ENCODE results near the gene TRERF1. TPM values are rescaled to one million over a fixed set of nuclear protein-coding genes. Genes with fewer than 3 reads are reported as not detected.

Gene TRERF1
- total RNA-seq, 6 experiments from 2014 or later = 0.29 to 1.2 (median 0.60) TPM

DNA sequence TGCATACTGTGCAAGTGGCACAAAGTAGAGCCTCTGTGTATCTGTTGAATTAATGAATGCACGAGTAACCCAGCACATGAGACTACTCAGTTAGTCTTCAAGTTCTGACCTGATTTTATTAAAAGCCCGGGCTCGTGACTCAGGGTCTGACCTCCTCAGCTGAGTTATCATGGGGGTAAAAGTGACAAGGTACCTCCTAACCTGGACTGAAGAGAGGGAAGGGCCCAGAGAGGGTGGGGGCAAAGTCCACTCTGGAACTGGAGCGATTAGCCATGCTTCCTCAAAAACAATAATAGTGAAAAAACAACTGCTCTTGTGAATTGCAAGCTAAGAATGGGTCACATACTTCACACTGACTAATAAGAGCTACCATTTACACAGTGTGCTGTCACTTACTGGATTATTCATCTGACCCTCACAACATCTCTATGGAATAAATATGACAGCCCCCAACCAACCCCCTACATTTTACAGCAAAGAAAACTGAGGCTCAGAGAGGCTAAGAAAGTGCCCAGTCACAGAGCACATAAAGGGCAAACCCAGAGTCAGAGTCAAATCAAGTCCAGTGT lies 26.7 kb downstream of the TRERF1 start:
- Histone ChIP-seq H3K27me3 (no peaks in the 10 kb centered on the region), H3K9me3 (no peaks in the 10 kb centered on the region), H3K36me3 (no peaks in the 10 kb centered on the region), H3K4me1 (peaks cover 0 to 8% (median 0%) of the 10 kb centered on the region in 4 donors), H3K4me3 (no peak overlapping the region), H3K27ac (no peak overlapping the region)
- intact Hi-C loops (cut with DNase I) = no loop called here
- no peak for ATAC-seq
- WGBS (ENCODE audit: insufficient coverage, low coverage, low lambda C conversion rate, missing lambda C conversion rate) = 46% methylated on average over 4 of the region's 4 CpGs
- TF ChIP-seq POLR2A (IDR thresholded peaks at IDR 0.05) (no peak), CTCF (IDR thresholded peaks at IDR 0.05) (no peak)
- no peak for DNase-seq

DNA sequence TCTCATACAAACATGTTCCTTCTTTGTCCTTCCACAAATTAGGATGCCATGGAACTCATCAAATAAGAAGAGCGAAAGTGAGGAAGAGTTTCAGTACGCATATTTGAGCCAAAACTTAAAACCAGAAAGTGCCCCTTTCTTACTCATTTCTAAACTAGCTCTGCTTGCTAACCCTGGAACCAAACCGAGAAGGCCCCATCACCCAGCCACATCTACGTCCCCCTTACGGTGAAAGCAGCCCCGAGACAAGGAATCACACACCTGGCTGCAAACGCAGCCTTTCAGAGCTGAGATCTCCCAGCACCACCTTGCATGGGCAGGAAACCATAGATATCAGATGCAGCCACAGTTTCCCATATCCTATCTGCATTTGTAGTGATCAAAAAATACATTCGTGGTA lies 28.5 kb downstream of the TRERF1 start:
- TF ChIP-seq CTCF (IDR thresholded peaks at IDR 0.05) (no peak), POLR2A (IDR thresholded peaks at IDR 0.05) (no peak)
- DNase-seq = no peak

DNA sequence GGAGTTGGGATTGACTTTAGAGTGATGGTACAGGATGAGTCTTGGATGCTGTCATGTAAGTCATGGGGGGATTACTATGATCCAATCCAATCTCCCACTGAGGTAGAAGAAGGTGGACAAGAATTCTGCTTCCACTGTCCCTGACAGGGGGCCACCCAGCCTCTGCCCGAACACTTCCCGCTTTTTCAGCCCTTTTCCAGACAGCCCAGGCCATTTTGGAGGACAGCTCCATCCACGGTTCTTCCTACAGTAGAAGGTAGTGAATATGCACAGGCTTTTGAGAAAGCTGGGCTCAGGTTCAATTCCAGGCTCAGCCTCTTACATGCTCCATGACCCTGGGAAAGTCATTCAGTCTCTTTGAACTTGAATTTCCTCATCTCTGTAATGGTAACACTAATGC lies 31.0 kb downstream of the TRERF1 start:
- Histone ChIP-seq H3K4me1 (no peaks in the 10 kb centered on the region), H3K36me3 (no peaks in the 10 kb centered on the region), H3K4me3 (no peak overlapping the region), H3K9me3 (no peaks in the 10 kb centered on the region), H3K27me3 (no peaks in the 10 kb centered on the region), H3K27ac (no peak overlapping the region)
- DNase-seq (no peak), ATAC-seq (no peak)
- intact Hi-C loops (cut with DNase I) = no loop called here
- 80% methylated on average over 1 of the region's 3 CpGs for WGBS (ENCODE audit: insufficient coverage, low coverage, low lambda C conversion rate, missing lambda C conversion rate)
- TF ChIP-seq POLR2A (IDR thresholded peaks at IDR 0.05) (no peak), CTCF (IDR thresholded peaks at IDR 0.05) (no peak)

More for the DNA sequence above, 28.5 kb downstream of the TRERF1 start:
- intact Hi-C loops (cut with DNase I) = no loop called here
- no peak overlapping the region for H3K4me3 ChIP-seq
- no peaks in the 10 kb centered on the region for H3K9me3 ChIP-seq
- no peak for ATAC-seq
- no peaks in the 10 kb centered on the region for H3K27me3 ChIP-seq
- no peak overlapping the region for H3K27ac ChIP-seq
- WGBS (ENCODE audit: insufficient coverage, low coverage, low lambda C conversion rate, missing lambda C conversion rate) = 70% methylated on average over 8 of the region's 8 CpGs
- H3K36me3 ChIP-seq = no peaks in the 10 kb centered on the region
- no peaks in the 10 kb centered on the region for H3K4me1 ChIP-seq

DNA sequence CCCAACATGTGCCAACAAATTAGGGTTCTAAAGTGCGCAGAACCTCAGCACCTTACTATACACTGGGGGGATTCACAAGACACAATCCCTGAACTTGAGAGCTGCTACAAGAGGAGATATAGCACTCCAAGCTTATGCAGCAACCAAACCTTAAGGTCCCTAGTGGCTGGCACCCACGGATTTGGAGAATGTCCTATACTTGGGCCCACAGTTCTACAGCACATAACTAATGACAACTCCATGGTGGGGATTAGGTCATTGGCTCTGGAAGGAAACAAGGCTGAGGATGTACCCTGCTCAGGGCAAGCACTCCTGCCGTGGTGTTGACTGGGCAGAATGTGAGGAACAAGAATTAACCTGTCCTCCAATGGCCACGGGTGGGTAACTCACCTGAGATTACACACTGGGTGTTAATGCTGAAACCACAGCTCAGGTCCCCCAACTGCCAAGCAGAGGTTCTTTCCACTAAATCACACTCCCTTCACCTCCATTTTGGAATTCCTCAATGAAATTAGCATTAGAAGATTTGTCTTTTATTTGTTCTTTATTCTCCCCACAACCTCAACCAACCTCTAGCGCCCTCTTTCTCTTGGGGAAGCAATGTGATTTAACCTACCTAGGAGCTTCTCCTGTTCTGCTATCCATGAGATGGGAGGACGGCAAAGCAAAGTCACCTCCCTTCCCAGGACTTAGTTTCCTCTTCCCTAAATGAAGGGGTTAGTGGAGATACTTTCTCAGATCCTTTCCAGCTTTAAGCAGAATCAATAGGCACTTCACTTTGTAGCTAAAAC lies 32.0 kb downstream of the TRERF1 start:
- Histone ChIP-seq H3K4me3 (no peak overlapping the region), H3K36me3 (no peaks in the 10 kb centered on the region), H3K27ac (no peak overlapping the region), H3K9me3 (no peaks in the 10 kb centered on the region), H3K4me1 (no peaks in the 10 kb centered on the region), H3K27me3 (no peaks in the 10 kb centered on the region)
- 63% methylated on average over 4 of the region's 6 CpGs for WGBS (ENCODE audit: insufficient coverage, low coverage, low lambda C conversion rate, missing lambda C conversion rate)
- TF ChIP-seq CTCF (IDR thresholded peaks at IDR 0.05) (no peak), POLR2A (IDR thresholded peaks at IDR 0.05) (no peak)
- ATAC-seq = no peak
- intact Hi-C loops (cut with DNase I) = no loop called here
- no peak for DNase-seq
